ENCODE data around the gene VSIG10L2.

- TF ChIP-seq POLR2A (IDR thresholded peaks at IDR 0.05) (no peak), CTCF (IDR thresholded peaks at IDR 0.05) (peak; percentile 39 to 72 (median 50))
Observed at GRCh38 chr11:125923012-125923579, 22.7 kb upstream of the VSIG10L2 start.

Data from upper lobe of left lung (tissue), 4 donors.